Urothelium cell line (cell line): ENCODE data around the gene TOGARAM2.

Experiments
- DNase-seq: peaks from one replicate; pipeline ENCODE4 v3.0.0; 2011; ENCODE audit warnings: low spot score, mixed read lengths
- FAIRE-seq: peaks from 2 replicates; lab custom pipeline; 2011; peaks lifted over from hg19 to GRCh38; lab: Jason Lieb, UNC

TOGARAM2 gene

GRCh38 chr2:28981016-28981441, at the start of gene TOGARAM2:
TOGARAM2 (plus strand) TSS chr2:28981298; CDS start chr2:28994835, 13,537 bp downstream.
- DNase-seq (no peak), FAIRE-seq (no peak)

- FAIRE-seq (no peak), DNase-seq (no peak)
Observed at GRCh38 chr2:28934769-28935168, 46.3 kb upstream of the TOGARAM2 start.

GRCh38 chr2:28941008-28941407, 40.1 kb upstream of the TOGARAM2 start:
- DNase-seq: no peak
- FAIRE-seq: no peak

- FAIRE-seq: no peak
- DNase-seq: no peak
Observed at GRCh38 chr2:28944535-28945248, 36.4 kb upstream of the TOGARAM2 start.

GRCh38 chr2:28948160-28948559, 32.9 kb upstream of the TOGARAM2 start:
- FAIRE-seq (no peak), DNase-seq (no peak)

- no peak for DNase-seq
- FAIRE-seq: peak; percentile 65
Observed at GRCh38 chr2:28949190-28949589, 31.9 kb upstream of the TOGARAM2 start.

GRCh38 chr2:28949617-28950305, 31.3 kb upstream of the TOGARAM2 start:
- peak; percentile 5 for FAIRE-seq
- DNase-seq: no peak

GRCh38 chr2:28950941-28951630, 30.0 kb upstream of the TOGARAM2 start:
- no peak for DNase-seq
- FAIRE-seq: no peak

GRCh38 chr2:28951910-28952835, 28.9 kb upstream of the TOGARAM2 start:
- DNase-seq (no peak), FAIRE-seq (no peak)

- DNase-seq (no peak), FAIRE-seq (no peak)
Observed at GRCh38 chr2:28952836-28953211, 28.3 kb upstream of the TOGARAM2 start.

GRCh38 chr2:28955467-28955866, 25.6 kb upstream of the TOGARAM2 start:
- DNase-seq (no peak), FAIRE-seq (no peak)

- DNase-seq (peak; percentile 47), FAIRE-seq (peak; percentile 81)
Observed at GRCh38 chr2:28956415-28956826, 24.7 kb upstream of the TOGARAM2 start.

- no peak for FAIRE-seq
- DNase-seq: no peak
Observed at GRCh38 chr2:28956890-28957289, 24.2 kb upstream of the TOGARAM2 start.

GRCh38 chr2:28958689-28959088, 22.4 kb upstream of the TOGARAM2 start:
- DNase-seq (peak; percentile 76), FAIRE-seq (peak; percentile 63)

GRCh38 chr2:28960401-28960800, 20.7 kb upstream of the TOGARAM2 start:
- DNase-seq: no peak
- no peak for FAIRE-seq

- DNase-seq: no peak
- no peak for FAIRE-seq
Observed at GRCh38 chr2:28962505-28962904, 18.6 kb upstream of the TOGARAM2 start.

GRCh38 chr2:28970464-28971160, 10.5 kb upstream of the TOGARAM2 start:
- no peak for FAIRE-seq
- DNase-seq: no peak

- DNase-seq (no peak), FAIRE-seq (no peak)
Observed at GRCh38 chr2:28972778-28973335, 8.2 kb upstream of the TOGARAM2 start.

GRCh38 chr2:28974252-28974651, 6.8 kb upstream of the TOGARAM2 start:
- DNase-seq (no peak), FAIRE-seq (no peak)

GRCh38 chr2:28975671-28976070, 5.4 kb upstream of the TOGARAM2 start:
- DNase-seq (no peak), FAIRE-seq (no peak)
